Neural cell (in vitro differentiated cells): ENCODE results near the gene CAMK2A. TPM values are rescaled to one million over a fixed set of nuclear protein-coding genes. Genes with fewer than 3 reads are reported as not detected.

Experiments
- H2AFZ ChIP-seq: fragments of 200-600, 300-800 bp; sonication (generic), shearing (Covaris generic); 2 replicates; pipeline ENCODE4 v1.6.0; 2014; ENCODE audit warnings: low read depth, mild to moderate bottlenecking, antibody characterized with exemption, low read length, moderate library complexity
- H3F3A ChIP-seq: fragments of 200-600 bp; shearing (Covaris generic); 2 replicates; pipeline ENCODE4 v1.6.1; 2016; ENCODE audit warnings: mild to moderate bottlenecking, moderate library complexity, mixed read lengths, antibody characterized with exemption, low read length; ENCODE audit not compliant: insufficient read depth, poor library complexity, severe bottlenecking
- H3K27ac ChIP-seq: fragments of 200-600, 300-800 bp; sonication (generic), shearing (Covaris generic); 2 replicates; pipeline ENCODE4 v1.5.1; 2014; ENCODE audit warnings: mild to moderate bottlenecking, low read length, moderate library complexity
- H3K27me3 ChIP-seq: fragments of 300-800, 200-600 bp; sonication (generic), shearing (Covaris generic); 2 replicates; pipeline ENCODE4 v1.6.0; 2014; ENCODE audit warnings: mild to moderate bottlenecking, low read depth, low read length, moderate library complexity; ENCODE audit not compliant: insufficient read depth
- H3K36me3 ChIP-seq: fragments of 300-800, 200-600 bp; sonication (generic), shearing (Covaris generic); 2 replicates; pipeline ENCODE4 v1.5.1; 2014; ENCODE audit warnings: mild to moderate bottlenecking, antibody characterized with exemption, low read length, moderate library complexity; ENCODE audit not compliant: insufficient read depth
- H3K4me2 ChIP-seq: fragments of 300-800, 200-600 bp; sonication (generic), shearing (Covaris generic); 2 replicates; pipeline ENCODE4 v1.6.0; 2014; ENCODE audit warnings: mild to moderate bottlenecking, low read length
- H3K4me3 ChIP-seq: fragments of 300-800, 200-600 bp; sonication (generic), shearing (Covaris generic); 2 replicates; pipeline ENCODE4 v1.5.1; 2014; ENCODE audit warnings: mild to moderate bottlenecking, low read length, moderate library complexity
- H3K79me2 ChIP-seq: fragments of 200-600 bp; shearing (Covaris generic); replicated peaks from 2 replicates; pipeline ENCODE4 v1.6.0; 2014; ENCODE audit warnings: mild to moderate bottlenecking, low read length, moderate library complexity; ENCODE audit not compliant: insufficient read depth
- H3K9ac ChIP-seq: fragments of 300-800, 200-600 bp; sonication (generic), shearing (Covaris generic); 2 replicates; pipeline ENCODE4 v1.6.1; 2016; ENCODE audit warnings: mild to moderate bottlenecking, low read length, mixed read lengths
- H3K9me2 ChIP-seq: fragments of 200-600 bp; shearing (Covaris generic); 2 replicates; pipeline ENCODE4 v1.6.1; 2016; ENCODE audit warnings: mild to moderate bottlenecking, low read length, mixed read lengths; ENCODE audit not compliant: insufficient read depth
- H3K9me3 ChIP-seq: fragments of 200-600, 300-800 bp; sonication (generic), shearing (Covaris generic); 2 replicates; pipeline ENCODE4 v1.6.1; 2016; ENCODE audit warnings: mild to moderate bottlenecking, mixed run types, low read length, moderate library complexity, mixed read lengths
- H4K20me1 ChIP-seq: fragments of 200-600 bp; shearing (Covaris generic); 2 replicates; pipeline ENCODE4 v1.6.1; 2016; ENCODE audit warnings: mild to moderate bottlenecking, mixed run types; ENCODE audit not compliant: insufficient read depth
- CTCF ChIP-seq: fragments of 450-650 bp; IDR thresholded peaks from 2 replicates; pipeline ENCODE4 v1.5.1; 2014; ENCODE audit warnings: antibody characterized with exemption, mild to moderate bottlenecking, moderate library complexity; ENCODE audit not compliant: poor library complexity, severe bottlenecking
- EP300 ChIP-seq: fragments of 450-650 bp; conservative IDR thresholded peaks from 2 replicates; pipeline ENCODE4 v1.6.1; 2014; ENCODE audit warnings: antibody characterized with exemption, mild to moderate bottlenecking, moderate library complexity; ENCODE audit not compliant: poor library complexity, severe bottlenecking
- EZH2 ChIP-seq: fragments of 200-600, 300-800 bp; shearing (Covaris generic), sonication (generic); IDR thresholded peaks from 2 replicates; pipeline ENCODE4 v1.6.1; 2014; ENCODE audit warnings: antibody characterized with exemption, low read length, borderline replicate concordance, mild to moderate bottlenecking; ENCODE audit not compliant: insufficient read depth, poor library complexity, severe bottlenecking
- MXI1 ChIP-seq: fragments of 450-650 bp; conservative IDR thresholded peaks from 2 replicates; pipeline ENCODE4 v1.6.1; 2014; ENCODE audit warnings: antibody characterized with exemption, mild to moderate bottlenecking; ENCODE audit not compliant: poor library complexity, severe bottlenecking
- POLR2AphosphoS5 ChIP-seq: IDR thresholded peaks from 2 replicates; pipeline ENCODE4 v1.6.1; 2012
- RAD21 ChIP-seq: fragments of 450-650 bp; conservative IDR thresholded peaks from 2 replicates; pipeline ENCODE4 v1.6.1; 2014; ENCODE audit warnings: antibody characterized with exemption, mild to moderate bottlenecking, moderate library complexity
- REST ChIP-seq: IDR thresholded peaks from 2 replicates; pipeline ENCODE4 v1.6.1; 2012; ENCODE audit warnings: borderline replicate concordance
- SMC3 ChIP-seq: fragments of 450-650 bp; conservative IDR thresholded peaks from 2 replicates; pipeline ENCODE4 v1.6.1; 2014; ENCODE audit warnings: antibody characterized with exemption, mild to moderate bottlenecking, moderate library complexity; ENCODE audit not compliant: poor library complexity
- TAF1 ChIP-seq: IDR thresholded peaks from 2 replicates; pipeline ENCODE4 v1.6.1; 2012; ENCODE audit warnings: low read depth
- polyA plus RNA-seq: library from polyadenylated mRNA; depleted of rRNA; stranded (reverse); fragments of >200 nt; gene quantifications from 2 replicates; pipeline ENCODE4 v1.2.3, GENCODE V29; 2014

The CAMK2A gene
- polyA plus RNA-seq, 1 donor from 2014 or later = 61.7 TPM

- H3K79me2 ChIP-seq = no peaks in the 10 kb centered on the region
- no peak overlapping the region for H3K4me2 ChIP-seq
- H4K20me1 ChIP-seq = no peaks in the 10 kb centered on the region
- no peaks in the 10 kb centered on the region for H3K9me2 ChIP-seq
- H3K4me3 ChIP-seq = no peak overlapping the region
- no peaks in the 10 kb centered on the region for H3K9me3 ChIP-seq
- H3K27ac ChIP-seq = no peak overlapping the region
- TF ChIP-seq EZH2 (no peak), RAD21 (no peak), REST (no peak), MXI1 (no peak), EP300 (no peak), CTCF (no peak), POLR2AphosphoS5 (no peak), SMC3 (no peak), TAF1 (no peak)
- no peaks in the 10 kb centered on the region for H3F3A ChIP-seq
- no peak overlapping the region for H2AFZ ChIP-seq
- no peak overlapping the region for H3K9ac ChIP-seq
- no peaks in the 10 kb centered on the region for H3K36me3 ChIP-seq
- H3K27me3 ChIP-seq = peaks cover 16% of the 10 kb centered on the region
Measured at GRCh38 chr5:150172145-150172544, 117.4 kb downstream of the CAMK2A start.

Other genes starting within 250 kb of the CAMK2A start
- gene CSF1R, start 203.2 kb downstream of the CAMK2A start, polyA plus RNA-seq = not detected in 2 replicates
- not detected in 2 replicates for gene PDGFRB, start 133.9 kb downstream of the CAMK2A start, polyA plus RNA-seq
- gene CDX1, start 123.0 kb downstream of the CAMK2A start, polyA plus RNA-seq = not detected in 2 replicates
- gene SLC6A7, start 99.7 kb downstream of the CAMK2A start, polyA plus RNA-seq = 1.5 and 4.6 TPM in 2 replicates
- gene ARSI, start 13.1 kb upstream of the CAMK2A start, polyA plus RNA-seq = not detected in 2 replicates
- 6.5 and 8.5 TPM in 2 replicates for gene TCOF1, start 67.9 kb upstream of the CAMK2A start, polyA plus RNA-seq
- gene CD74, start 123.1 kb upstream of the CAMK2A start, polyA plus RNA-seq = not detected in 2 replicates
- gene RPS14, start 160.0 kb upstream of the CAMK2A start, polyA plus RNA-seq = 2,744 and 3,490 TPM in 2 replicates
- 15.6 and 21.9 TPM in 2 replicates for gene NDST1, start 218.4 kb upstream of the CAMK2A start, polyA plus RNA-seq